ENCODE results near the gene PIGC. TPM values are rescaled to one million over a fixed set of nuclear protein-coding genes. Genes with fewer than 3 reads are reported as not detected.
"Not testable (repeated sequence)": the region's sequence is repeated elsewhere in the genome, so short reads cannot be mapped to it uniquely, and the experiment has no call there.

Gene PIGC
- polyA plus RNA-seq, 4 donors, result 19.0 to 32.5 (median 23.4) TPM

GRCh38 chr1:172437183-172437582 is 6.7 kb downstream of the PIGC start:
- WGBS, 3 donors, result 91 to 97% (median 92%) methylated on average over 3 of the region's 3 CpGs
- H3K27ac ChIP-seq (ENCODE audit: low read depth in 1 of 3, low read length in 2 of 3); H3K4me3 ChIP-seq (ENCODE audit: low read depth in 1 of 3, low read length in 3 of 3); H3K27me3 ChIP-seq (ENCODE audit: control insufficient read depth in 3 of 3, insufficient read depth in 3 of 3, low read length in 3 of 3); H3K4me1 ChIP-seq (ENCODE audit: control insufficient read depth in 3 of 3, insufficient read depth in 2 of 3, low read depth in 1 of 3, low read length in 2 of 3); DNase-seq; FAIRE-seq; H3K9me3 ChIP-seq (ENCODE audit: control insufficient read depth in 2 of 2, insufficient read depth in 1 of 2, low read depth in 1 of 2, low read length in 1 of 2); H3K36me3 ChIP-seq (ENCODE audit: control insufficient read depth in 3 of 3, insufficient read depth in 2 of 3, low read depth in 1 of 3, low read length in 3 of 3): not testable (repeated sequence)

- H3K9me3 ChIP-seq (ENCODE audit: control insufficient read depth in 2 of 2, insufficient read depth in 1 of 2, low read depth in 1 of 2, low read length in 1 of 2), result peaks cover 0 to 3% of the 10 kb centered on the region in 2 donors
- H3K4me3 ChIP-seq (ENCODE audit: low read depth in 1 of 3, low read length in 3 of 3), result no peak overlapping the region
- WGBS, 3 donors, result 11 to 54% (median 29%) methylated on average over 9 of the region's 9 CpGs
- FAIRE-seq (no peak), DNase-seq (peak; percentile 57 to 68)
- H3K27ac ChIP-seq (ENCODE audit: low read depth in 1 of 3, low read length in 2 of 3), result peak overlapping the region in 1 of 3 donors; percentile 23
- H3K36me3 ChIP-seq (ENCODE audit: control insufficient read depth in 3 of 3, insufficient read depth in 2 of 3, low read depth in 1 of 3, low read length in 3 of 3), result no peaks in the 10 kb centered on the region
- H3K4me1 ChIP-seq (ENCODE audit: control insufficient read depth in 3 of 3, insufficient read depth in 2 of 3, low read depth in 1 of 3, low read length in 2 of 3), result no peaks in the 10 kb centered on the region
- H3K27me3 ChIP-seq (ENCODE audit: control insufficient read depth in 3 of 3, insufficient read depth in 3 of 3, low read length in 3 of 3), result no peaks in the 10 kb centered on the region
Measured at GRCh38 chr1:172431721-172432192, 12.1 kb downstream of the PIGC start.

DNA sequence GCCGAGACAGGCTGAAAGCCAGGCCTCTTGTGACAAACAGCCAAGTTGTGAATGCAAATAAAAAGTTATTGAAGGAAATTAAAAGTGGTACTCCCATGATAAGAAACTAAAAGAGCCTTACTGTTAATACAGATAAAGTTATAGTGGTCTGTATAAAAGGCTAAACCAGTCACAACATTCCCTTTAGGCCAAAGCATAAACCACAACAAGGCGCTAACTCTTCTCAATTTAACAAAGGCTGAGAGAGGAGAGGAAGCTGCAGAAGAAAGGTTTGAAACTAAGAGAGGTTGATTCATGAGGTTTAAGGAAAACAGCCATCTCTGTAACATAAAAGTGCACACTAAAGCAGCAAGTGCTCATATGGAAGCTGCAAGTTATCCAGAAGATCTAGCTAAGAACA is 12.7 kb downstream of the PIGC start:
- 67 to 72% (median 70%) methylated on average over 2 of the region's 2 CpGs for WGBS, 3 donors
- FAIRE-seq (no peak), DNase-seq (no peak)
- Histone ChIP-seq H3K27me3 (ENCODE audit: control insufficient read depth in 3 of 3, insufficient read depth in 3 of 3, low read length in 3 of 3) (no peaks in the 10 kb centered on the region), H3K9me3 (ENCODE audit: control insufficient read depth in 2 of 2, insufficient read depth in 1 of 2, low read depth in 1 of 2, low read length in 1 of 2) (peaks cover 0 to 3% of the 10 kb centered on the region in 2 donors), H3K36me3 (ENCODE audit: control insufficient read depth in 3 of 3, insufficient read depth in 2 of 3, low read depth in 1 of 3, low read length in 3 of 3) (no peaks in the 10 kb centered on the region), H3K27ac (ENCODE audit: low read depth in 1 of 3, low read length in 2 of 3) (no peak overlapping the region), H3K4me3 (ENCODE audit: low read depth in 1 of 3, low read length in 3 of 3) (no peak overlapping the region), H3K4me1 (ENCODE audit: control insufficient read depth in 3 of 3, insufficient read depth in 2 of 3, low read depth in 1 of 3, low read length in 2 of 3) (no peaks in the 10 kb centered on the region)

DNA sequence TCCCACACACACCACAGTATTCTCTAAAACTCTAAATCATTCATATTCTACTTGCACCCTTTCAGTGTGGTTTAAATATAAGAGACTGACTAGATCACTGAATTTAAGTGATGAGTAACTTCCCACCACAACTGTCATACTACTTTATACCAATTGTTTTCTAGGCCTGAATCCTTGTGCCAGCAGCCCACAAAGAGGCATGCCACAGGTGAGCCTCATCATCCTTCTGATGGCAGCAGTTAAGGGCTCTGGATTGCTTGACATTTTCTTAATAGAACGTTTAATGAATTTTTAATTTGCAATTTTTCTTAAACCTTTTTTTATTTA is 13.8 kb downstream of the PIGC start:
- Histone ChIP-seq H3K27me3 (ENCODE audit: control insufficient read depth in 3 of 3, insufficient read depth in 3 of 3, low read length in 3 of 3) (no peaks in the 10 kb centered on the region), H3K9me3 (ENCODE audit: control insufficient read depth in 2 of 2, insufficient read depth in 1 of 2, low read depth in 1 of 2, low read length in 1 of 2) (peaks cover 0 to 3% of the 10 kb centered on the region in 2 donors), H3K4me1 (ENCODE audit: control insufficient read depth in 3 of 3, insufficient read depth in 2 of 3, low read depth in 1 of 3, low read length in 2 of 3) (no peaks in the 10 kb centered on the region), H3K27ac (ENCODE audit: low read depth in 1 of 3, low read length in 2 of 3) (no peak overlapping the region), H3K36me3 (ENCODE audit: control insufficient read depth in 3 of 3, insufficient read depth in 2 of 3, low read depth in 1 of 3, low read length in 3 of 3) (no peaks in the 10 kb centered on the region), H3K4me3 (ENCODE audit: low read depth in 1 of 3, low read length in 3 of 3) (no peak overlapping the region)
- 81 to 94% (median 92%) methylated on average over 1 of the region's 1 CpG for WGBS, 3 donors
- FAIRE-seq, result no peak
- DNase-seq, result no peak

- 48 to 82% (median 75%) methylated on average over 1 of the region's 1 CpG for WGBS, 3 donors
- Histone ChIP-seq H3K36me3 (ENCODE audit: control insufficient read depth in 3 of 3, insufficient read depth in 2 of 3, low read depth in 1 of 3, low read length in 3 of 3) (no peaks in the 10 kb centered on the region), H3K4me3 (ENCODE audit: low read depth in 1 of 3, low read length in 3 of 3) (no peak overlapping the region), H3K9me3 (ENCODE audit: control insufficient read depth in 2 of 2, insufficient read depth in 1 of 2, low read depth in 1 of 2, low read length in 1 of 2) (peaks cover 0 to 3% of the 10 kb centered on the region in 2 donors), H3K27me3 (ENCODE audit: control insufficient read depth in 3 of 3, insufficient read depth in 3 of 3, low read length in 3 of 3) (no peaks in the 10 kb centered on the region), H3K27ac (ENCODE audit: low read depth in 1 of 3, low read length in 2 of 3) (no peak overlapping the region), H3K4me1 (ENCODE audit: control insufficient read depth in 3 of 3, insufficient read depth in 2 of 3, low read depth in 1 of 3, low read length in 2 of 3) (no peaks in the 10 kb centered on the region)
- DNase-seq (peak; percentile 71 to 75), FAIRE-seq (no peak)
Measured at GRCh38 chr1:172429331-172430127, 14.3 kb downstream of the PIGC start.

DNA sequence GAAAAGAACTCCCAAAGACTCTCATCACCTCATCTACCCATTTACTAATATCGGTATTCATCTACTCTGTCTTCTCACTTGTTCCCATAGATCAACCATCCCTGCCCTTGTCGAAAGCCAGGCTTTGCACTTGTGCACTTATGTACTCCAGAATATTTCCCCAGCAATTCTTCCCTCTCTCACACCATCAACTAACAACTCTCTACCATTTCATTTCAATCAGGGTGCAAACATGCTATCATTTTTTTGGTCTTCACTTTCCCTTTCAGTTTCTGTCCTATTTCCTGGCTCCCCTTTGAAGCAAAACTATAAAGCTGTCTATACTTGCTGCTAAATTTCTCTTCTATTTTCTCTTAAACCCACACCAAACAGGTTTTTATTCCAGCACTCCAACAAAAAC is 16.7 kb downstream of the PIGC start:
- no peak overlapping the region for H3K4me3 ChIP-seq (ENCODE audit: low read depth in 1 of 3, low read length in 3 of 3)
- H3K27me3 ChIP-seq (ENCODE audit: control insufficient read depth in 3 of 3, insufficient read depth in 3 of 3, low read length in 3 of 3), result no peaks in the 10 kb centered on the region
- FAIRE-seq, result no peak
- no peak for DNase-seq
- H3K9me3 ChIP-seq (ENCODE audit: control insufficient read depth in 2 of 2, insufficient read depth in 1 of 2, low read depth in 1 of 2, low read length in 1 of 2), result peaks cover 0 to 3% of the 10 kb centered on the region in 2 donors
- no peaks in the 10 kb centered on the region for H3K36me3 ChIP-seq (ENCODE audit: control insufficient read depth in 3 of 3, insufficient read depth in 2 of 3, low read depth in 1 of 3, low read length in 3 of 3)
- H3K27ac ChIP-seq (ENCODE audit: low read depth in 1 of 3, low read length in 2 of 3), result no peak overlapping the region
- no peaks in the 10 kb centered on the region for H3K4me1 ChIP-seq (ENCODE audit: control insufficient read depth in 3 of 3, insufficient read depth in 2 of 3, low read depth in 1 of 3, low read length in 2 of 3)
- WGBS, 3 donors, result 95 to 98% (median 95%) methylated on average over 2 of the region's 2 CpGs

- FAIRE-seq (no peak), DNase-seq (no peak)
- Histone ChIP-seq H3K9me3 (ENCODE audit: control insufficient read depth in 2 of 2, insufficient read depth in 1 of 2, low read depth in 1 of 2, low read length in 1 of 2) (no peaks in the 10 kb centered on the region), H3K4me3 (ENCODE audit: low read depth in 1 of 3, low read length in 3 of 3) (no peak overlapping the region), H3K27ac (ENCODE audit: low read depth in 1 of 3, low read length in 2 of 3) (no peak overlapping the region), H3K36me3 (ENCODE audit: control insufficient read depth in 3 of 3, insufficient read depth in 2 of 3, low read depth in 1 of 3, low read length in 3 of 3) (no peaks in the 10 kb centered on the region), H3K4me1 (ENCODE audit: control insufficient read depth in 3 of 3, insufficient read depth in 2 of 3, low read depth in 1 of 3, low read length in 2 of 3) (no peaks in the 10 kb centered on the region), H3K27me3 (ENCODE audit: control insufficient read depth in 3 of 3, insufficient read depth in 3 of 3, low read length in 3 of 3) (no peaks in the 10 kb centered on the region)
- WGBS, 3 donors, result 84 to 92% (median 87%) methylated on average over 3 of the region's 3 CpGs
Measured at GRCh38 chr1:172425339-172425738, 18.5 kb downstream of the PIGC start.

DNA sequence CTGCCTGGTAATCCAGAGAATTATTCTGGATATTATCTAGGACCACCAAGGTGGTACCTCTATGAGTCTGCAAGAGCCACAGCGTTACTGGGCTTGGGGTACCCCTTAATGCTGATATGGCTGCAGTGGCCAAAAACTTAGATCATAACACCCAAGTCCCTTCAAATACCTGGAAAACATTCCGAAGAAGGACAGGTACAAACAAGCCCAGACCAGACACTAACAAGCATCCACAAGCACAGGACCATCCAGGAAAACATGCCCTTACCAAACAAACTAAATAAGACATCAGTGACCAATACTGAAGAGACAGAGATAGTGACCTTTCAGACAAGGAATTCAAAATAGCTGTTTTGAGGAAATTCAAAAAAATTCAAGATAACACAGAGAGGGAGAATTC is 20.5 kb downstream of the PIGC start:
- Histone ChIP-seq H3K27me3 (ENCODE audit: control insufficient read depth in 3 of 3, insufficient read depth in 3 of 3, low read length in 3 of 3) (no peaks in the 10 kb centered on the region), H3K36me3 (ENCODE audit: control insufficient read depth in 3 of 3, insufficient read depth in 2 of 3, low read depth in 1 of 3, low read length in 3 of 3) (no peaks in the 10 kb centered on the region), H3K4me1 (ENCODE audit: control insufficient read depth in 3 of 3, insufficient read depth in 2 of 3, low read depth in 1 of 3, low read length in 2 of 3) (no peaks in the 10 kb centered on the region), H3K27ac (ENCODE audit: low read depth in 1 of 3, low read length in 2 of 3) (no peak overlapping the region), H3K9me3 (ENCODE audit: control insufficient read depth in 2 of 2, insufficient read depth in 1 of 2, low read depth in 1 of 2, low read length in 1 of 2) (no peaks in the 10 kb centered on the region), H3K4me3 (ENCODE audit: low read depth in 1 of 3, low read length in 3 of 3) (no peak overlapping the region)
- FAIRE-seq (no peak), DNase-seq (no peak)
- 93 to 96% (median 94%) methylated on average over 2 of the region's 2 CpGs for WGBS, 3 donors

All from small intestine (tissue), 7 donors.